Measurements from ENCODE around the gene MAEA. TPM values are rescaled to one million over a fixed set of nuclear protein-coding genes. Genes with fewer than 3 reads are reported as not detected.
A peak's percentile ranks its signal among the peaks of the same experiment; 100 is the strongest.

MAEA gene
- total and polyA plus RNA-seq, 10 of the 15 experiments (the other 5 are each of a cell fraction or from before 2014, with no cell fraction given) = 3.6 to 67.1 (median 54.6) TPM

GRCh38 chr4:1347410-1347864 is 57.7 kb downstream of the MAEA start (continued):
- TF ChIP-seq IRF5 (IDR thresholded peaks at IDR 0.05; ENCODE audit: borderline replicate concordance) (no peak), TARDBP (IDR thresholded peaks at IDR 0.05; ENCODE audit: borderline replicate concordance) (no peak), BCLAF1 (IDR thresholded peaks at IDR 0.05) (no peak), SUZ12 (IDR thresholded peaks at IDR 0.05; ENCODE audit: unreplicated experiment) (no peak), IRF3 (IDR thresholded peaks at IDR 0.05) (no peak), SMARCA5 (IDR thresholded peaks at IDR 0.05) (peak; percentile 85), ZNF217 (IDR thresholded peaks at IDR 0.05) (0 out of 2 replicates have a peak, but pooled peaks have one; percentile 68), CHD2 (IDR thresholded peaks at IDR 0.05; ENCODE audit: borderline replicate concordance, low read depth, low read length) (peak; percentile 11; the same call in 1 of the 2 replicates), ZBED1 (IDR thresholded peaks at IDR 0.05; ENCODE audit: borderline replicate concordance) (no peak), E4F1 (IDR thresholded peaks at IDR 0.05; ENCODE audit: borderline replicate concordance, partially characterized antibody) (no peak), ZNF687 (IDR thresholded peaks at IDR 0.05) (peak; percentile 86), ZZZ3 (IDR thresholded peaks at IDR 0.05; ENCODE audit: control insufficient read depth, insufficient read length, low read depth) (no peak), IKZF2 (IDR thresholded peaks at IDR 0.05) (peak; percentile 21 to 48; a peak in 1 of 4 replicates), EED (IDR thresholded peaks at IDR 0.05; ENCODE audit: low read depth) (0 out of 2 replicates have a peak, but pooled peaks have one; percentile 16), KLF5 (IDR thresholded peaks at IDR 0.05; ENCODE audit: partially characterized antibody) (peak; percentile 61), NKRF (conservative IDR thresholded peaks at IDR 0.05) (peak; percentile 94)

All from GM12878 (cell line).